ENCODE results near the gene PARK7. TPM values are rescaled to one million over a fixed set of nuclear protein-coding genes. Genes with fewer than 3 reads are reported as not detected.

The PARK7 gene
- total RNA-seq, 1 experiment from 2014 or later: 370 TPM

- H3K4me3 ChIP-seq (replicated peaks in 1 of 2; ENCODE audit: low read depth in 1 of 2, low read length in 2 of 2): peak overlapping the region; percentile 69 to 79
- H3K9me3 ChIP-seq (ENCODE audit: control insufficient read depth in 1 of 2, insufficient read depth in 1 of 2, low read depth in 1 of 2, low read length in 2 of 2): no peaks in the 10 kb centered on the region
- no peaks in the 10 kb centered on the region for H3K9me2 ChIP-seq (ENCODE audit: insufficient read depth)
- BruUV-seq (replicated peaks): no TSS peak
- peaks cover 67% of the 10 kb centered on the region for H3K79me2 ChIP-seq (ENCODE audit: insufficient read depth, low read length)
- no peak for DNase-seq (ENCODE audit: low read depth, low spot score)
- peak overlapping the region; percentile 88 for H3K4me2 ChIP-seq (ENCODE audit: low read length)
- H3K27ac ChIP-seq (ENCODE audit: low read depth, low read length): peak overlapping the region; percentile 87
- POLR2A ChIA-PET: interaction anchor here (0.6 to 1.4 kb wide), 5 partner anchors 13 to 381 kb away, joined by 3 to 6 read pairs (median 4); no protein-coding TSS in a partner anchor
- H4K20me1 ChIP-seq (ENCODE audit: insufficient read depth): peaks cover under 1% of the 10 kb centered on the region; the same call in 1 of the 2 replicates
- no peak overlapping the region for H2AFZ ChIP-seq (ENCODE audit: low read depth, low read length, poor library complexity, severe bottlenecking)
- intact Hi-C loops (cut with micrococcal nuclease): loop anchor here (5.0 kb wide), 2 partner anchors 180 to 295 kb away; partner anchors contain the start of gene PER3
- no peak for TF ChIP-seq REST (IDR thresholded peaks at IDR 0.05; ENCODE audit: low read depth)
- TF ChIP-seq ZFX (IDR thresholded peaks at IDR 0.05): peak; percentile 79; the same call in 1 of the 2 replicates
- H3K36me3 ChIP-seq (ENCODE audit: control insufficient read depth in 1 of 2, insufficient read depth in 2 of 2, low read length in 2 of 2): peaks cover 30 to 37% of the 10 kb centered on the region in 2 experiments; a peak in 3 of 4 replicates
- CTCF ChIA-PET: interaction anchor here (1.1 to 1.2 kb wide), 2 partner anchors 293 to 294 kb away, joined by 3 to 4 read pairs; no protein-coding TSS in a partner anchor
- peak overlapping the region; percentile 89 for H3K9ac ChIP-seq (ENCODE audit: low read length)
- H3K27me3 ChIP-seq (ENCODE audit: insufficient read depth, low read length): no peaks in the 10 kb centered on the region
- no peak for ATAC-seq
- peaks cover 2 to 16% of the 10 kb centered on the region in 2 experiments; a peak in 3 of 4 replicates for H3K4me1 ChIP-seq (ENCODE audit: control insufficient read depth in 1 of 2, insufficient read depth in 2 of 2, low read length in 2 of 2)
- RAD21 ChIA-PET (ENCODE audit: low non-redundant PET in 1 of 2, low total read pairs in 2 of 2, uncharacterized antibody in 2 of 2, unreplicated experiment in 2 of 2): no interaction called here
Observed at GRCh38 chr1:7962014-7962335, 464 bp downstream of the PARK7 start.
